Neural cell (in vitro differentiated cells): ENCODE data around the gene DIS3L2.

Experiments
- EP300 ChIP-seq: fragments of 450-650 bp; conservative IDR thresholded peaks from 2 replicates; pipeline ENCODE4 v1.6.1; 2014; ENCODE audit warnings: antibody characterized with exemption, mild to moderate bottlenecking, moderate library complexity; ENCODE audit not compliant: poor library complexity, severe bottlenecking
- EZH2 ChIP-seq: fragments of 200-600, 300-800 bp; shearing (Covaris generic), sonication (generic); IDR thresholded peaks from 2 replicates; pipeline ENCODE4 v1.6.1; 2014; ENCODE audit warnings: antibody characterized with exemption, low read length, borderline replicate concordance, mild to moderate bottlenecking; ENCODE audit not compliant: insufficient read depth, poor library complexity, severe bottlenecking
- POLR2AphosphoS5 ChIP-seq: IDR thresholded peaks from 2 replicates; pipeline ENCODE4 v1.6.1; 2012
- SMC3 ChIP-seq: fragments of 450-650 bp; conservative IDR thresholded peaks from 2 replicates; pipeline ENCODE4 v1.6.1; 2014; ENCODE audit warnings: antibody characterized with exemption, mild to moderate bottlenecking, moderate library complexity; ENCODE audit not compliant: poor library complexity
- TAF1 ChIP-seq: IDR thresholded peaks from 2 replicates; pipeline ENCODE4 v1.6.1; 2012; ENCODE audit warnings: low read depth
- TF ChIP-seq, protein P1 (sequence below): fragments of 450-650 bp; IDR thresholded peaks from 2 replicates; pipeline ENCODE4 v1.5.1; 2014; ENCODE audit warnings: antibody characterized with exemption, mild to moderate bottlenecking, moderate library complexity; ENCODE audit not compliant: poor library complexity, severe bottlenecking
- TF ChIP-seq, protein P2 (sequence below): IDR thresholded peaks from 2 replicates; pipeline ENCODE4 v1.6.1; 2012; ENCODE audit warnings: borderline replicate concordance

DNA sequence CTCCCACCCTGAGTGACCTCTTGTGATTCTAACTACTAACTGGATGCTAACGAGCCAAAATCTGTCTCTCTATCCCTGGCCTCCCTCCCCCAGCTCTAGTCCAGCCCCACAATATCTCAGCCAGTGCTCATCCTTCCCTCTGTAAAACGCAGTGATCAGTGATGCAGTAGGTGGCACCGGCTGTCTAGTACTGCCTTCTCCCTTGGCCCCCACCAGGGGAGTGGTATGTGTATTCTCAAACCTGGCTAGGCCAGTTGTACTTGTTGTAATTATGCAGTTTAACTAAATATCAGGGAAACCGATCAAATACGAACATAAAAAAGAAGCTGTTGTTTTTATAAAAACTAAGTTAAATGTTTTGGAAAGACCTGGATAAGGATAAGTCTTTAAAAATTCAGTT lies 303.8 kb downstream of the DIS3L2 start:
- TF ChIP-seq, protein P1, sequence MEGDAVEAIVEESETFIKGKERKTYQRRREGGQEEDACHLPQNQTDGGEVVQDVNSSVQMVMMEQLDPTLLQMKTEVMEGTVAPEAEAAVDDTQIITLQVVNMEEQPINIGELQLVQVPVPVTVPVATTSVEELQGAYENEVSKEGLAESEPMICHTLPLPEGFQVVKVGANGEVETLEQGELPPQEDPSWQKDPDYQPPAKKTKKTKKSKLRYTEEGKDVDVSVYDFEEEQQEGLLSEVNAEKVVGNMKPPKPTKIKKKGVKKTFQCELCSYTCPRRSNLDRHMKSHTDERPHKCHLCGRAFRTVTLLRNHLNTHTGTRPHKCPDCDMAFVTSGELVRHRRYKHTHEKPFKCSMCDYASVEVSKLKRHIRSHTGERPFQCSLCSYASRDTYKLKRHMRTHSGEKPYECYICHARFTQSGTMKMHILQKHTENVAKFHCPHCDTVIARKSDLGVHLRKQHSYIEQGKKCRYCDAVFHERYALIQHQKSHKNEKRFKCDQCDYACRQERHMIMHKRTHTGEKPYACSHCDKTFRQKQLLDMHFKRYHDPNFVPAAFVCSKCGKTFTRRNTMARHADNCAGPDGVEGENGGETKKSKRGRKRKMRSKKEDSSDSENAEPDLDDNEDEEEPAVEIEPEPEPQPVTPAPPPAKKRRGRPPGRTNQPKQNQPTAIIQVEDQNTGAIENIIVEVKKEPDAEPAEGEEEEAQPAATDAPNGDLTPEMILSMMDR, result no peak
- TF ChIP-seq EP300 (no peak), TAF1 (no peak), SMC3 (no peak), EZH2 (no peak), POLR2AphosphoS5 (no peak)
- TF ChIP-seq, protein P2, sequence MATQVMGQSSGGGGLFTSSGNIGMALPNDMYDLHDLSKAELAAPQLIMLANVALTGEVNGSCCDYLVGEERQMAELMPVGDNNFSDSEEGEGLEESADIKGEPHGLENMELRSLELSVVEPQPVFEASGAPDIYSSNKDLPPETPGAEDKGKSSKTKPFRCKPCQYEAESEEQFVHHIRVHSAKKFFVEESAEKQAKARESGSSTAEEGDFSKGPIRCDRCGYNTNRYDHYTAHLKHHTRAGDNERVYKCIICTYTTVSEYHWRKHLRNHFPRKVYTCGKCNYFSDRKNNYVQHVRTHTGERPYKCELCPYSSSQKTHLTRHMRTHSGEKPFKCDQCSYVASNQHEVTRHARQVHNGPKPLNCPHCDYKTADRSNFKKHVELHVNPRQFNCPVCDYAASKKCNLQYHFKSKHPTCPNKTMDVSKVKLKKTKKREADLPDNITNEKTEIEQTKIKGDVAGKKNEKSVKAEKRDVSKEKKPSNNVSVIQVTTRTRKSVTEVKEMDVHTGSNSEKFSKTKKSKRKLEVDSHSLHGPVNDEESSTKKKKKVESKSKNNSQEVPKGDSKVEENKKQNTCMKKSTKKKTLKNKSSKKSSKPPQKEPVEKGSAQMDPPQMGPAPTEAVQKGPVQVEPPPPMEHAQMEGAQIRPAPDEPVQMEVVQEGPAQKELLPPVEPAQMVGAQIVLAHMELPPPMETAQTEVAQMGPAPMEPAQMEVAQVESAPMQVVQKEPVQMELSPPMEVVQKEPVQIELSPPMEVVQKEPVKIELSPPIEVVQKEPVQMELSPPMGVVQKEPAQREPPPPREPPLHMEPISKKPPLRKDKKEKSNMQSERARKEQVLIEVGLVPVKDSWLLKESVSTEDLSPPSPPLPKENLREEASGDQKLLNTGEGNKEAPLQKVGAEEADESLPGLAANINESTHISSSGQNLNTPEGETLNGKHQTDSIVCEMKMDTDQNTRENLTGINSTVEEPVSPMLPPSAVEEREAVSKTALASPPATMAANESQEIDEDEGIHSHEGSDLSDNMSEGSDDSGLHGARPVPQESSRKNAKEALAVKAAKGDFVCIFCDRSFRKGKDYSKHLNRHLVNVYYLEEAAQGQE, result no peak
